Skin epidermis (tissue), 12 donors: ENCODE results near the gene HMGXB4.

Source experiments
- H3K27ac ChIP-seq, 21 experiments: fragments of 200-600 bp; sonication (generic) in 11 of 21; one replicate each; pipeline ENCODE4 v1.5.0; 2020; ENCODE audit warnings: mild to moderate bottlenecking in 3 of 21, inconsistent platforms in 2 of 21, moderate library complexity in 2 of 21
- H3K4me3 ChIP-seq, 7 experiments: fragments of 200-600 bp; sonication (generic) in 2 of 7; one replicate each; pipeline ENCODE4 v1.5.0; 2020; ENCODE audit warnings: inconsistent platforms in 2 of 7, mild to moderate bottlenecking in 2 of 7, moderate library complexity in 1 of 7

The HMGXB4 gene

DNA sequence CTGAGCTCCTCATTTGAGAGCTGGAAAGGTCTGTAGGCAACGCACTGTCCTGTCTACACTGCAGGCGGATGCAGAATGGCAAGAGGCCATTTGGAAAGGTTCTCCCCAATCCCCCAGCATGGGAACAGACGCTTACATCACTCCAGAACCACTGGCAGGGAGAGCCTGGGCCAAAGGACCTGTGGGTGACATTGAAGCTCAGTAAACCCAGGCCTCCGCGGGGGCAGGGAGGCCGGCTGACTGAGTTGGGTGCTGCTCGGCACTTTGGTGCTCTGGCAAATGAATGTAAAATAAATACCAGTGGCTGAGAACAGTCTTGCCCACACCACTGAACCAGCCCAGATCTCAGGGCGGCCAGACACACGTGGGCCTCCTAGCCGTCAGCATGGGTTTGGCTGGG is 64.8 kb downstream of the HMGXB4 start:
- no peak overlapping the region for H3K4me3 ChIP-seq
- H3K27ac ChIP-seq: no peak overlapping the region

DNA sequence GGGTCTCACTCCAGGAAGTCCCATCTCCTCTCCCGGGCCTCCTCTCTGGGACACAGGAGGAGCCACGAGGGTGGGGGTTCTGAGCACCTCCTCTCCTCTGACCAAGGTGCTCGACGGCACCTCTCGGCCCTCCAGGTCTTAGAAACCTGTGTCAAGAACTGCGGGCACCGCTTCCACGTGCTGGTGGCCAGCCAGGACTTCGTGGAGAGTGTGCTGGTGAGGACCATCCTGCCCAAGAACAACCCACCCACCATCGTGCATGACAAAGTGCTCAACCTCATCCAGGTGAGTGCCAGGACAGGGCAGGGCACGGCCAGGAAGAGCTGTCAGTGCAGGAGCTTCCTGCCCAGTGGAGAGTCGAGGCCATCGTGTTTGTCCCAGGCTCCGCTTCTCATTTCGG is 65.6 kb downstream of the HMGXB4 start:
- Histone ChIP-seq H3K4me3 (no peak overlapping the region), H3K27ac (no peak overlapping the region)

DNA sequence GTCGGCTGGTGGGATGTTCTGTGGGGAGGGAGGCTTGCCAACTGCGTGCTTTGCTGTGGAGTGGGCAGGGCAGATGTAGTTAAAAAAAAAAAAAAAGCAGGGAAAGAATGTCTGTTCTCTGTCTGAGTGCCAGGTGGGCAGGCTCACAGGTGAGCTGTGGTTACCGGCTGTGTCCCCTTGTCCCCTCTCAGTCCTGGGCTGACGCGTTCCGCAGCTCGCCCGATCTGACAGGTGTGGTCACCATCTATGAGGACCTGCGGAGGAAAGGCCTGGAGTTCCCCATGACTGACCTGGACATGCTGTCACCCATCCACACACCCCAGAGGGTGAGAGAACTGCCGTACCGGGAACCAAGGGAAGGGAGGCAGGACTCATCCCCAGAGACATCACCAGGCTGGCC is 66.0 kb downstream of the HMGXB4 start:
- H3K4me3 ChIP-seq: no peak overlapping the region
- H3K27ac ChIP-seq: no peak overlapping the region

GRCh38 chr22:35324067-35324466 is 66.8 kb downstream of the HMGXB4 start:
- H3K4me3 ChIP-seq: no peak overlapping the region
- H3K27ac ChIP-seq: no peak overlapping the region

DNA sequence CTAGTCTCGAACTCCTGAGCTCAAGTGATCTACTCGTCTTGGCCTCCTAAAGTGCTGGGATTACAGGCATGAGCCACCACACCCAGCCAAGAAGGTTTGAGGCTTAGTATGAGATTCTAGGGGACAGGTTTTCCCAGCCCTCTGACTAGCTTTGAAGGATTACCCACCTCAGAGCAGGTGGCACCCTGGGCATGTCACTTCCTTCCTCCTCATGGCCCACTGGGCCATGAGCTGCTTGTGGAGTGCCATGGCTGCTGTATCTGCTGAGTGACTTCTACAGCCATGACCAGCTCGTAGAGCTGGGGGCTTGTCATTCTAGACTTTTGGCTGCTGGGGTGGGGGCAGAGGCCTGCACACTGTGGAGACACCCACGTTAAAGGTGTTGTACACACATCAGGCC is 67.5 kb downstream of the HMGXB4 start:
- H3K27ac ChIP-seq: no peak overlapping the region
- no peak overlapping the region for H3K4me3 ChIP-seq

DNA sequence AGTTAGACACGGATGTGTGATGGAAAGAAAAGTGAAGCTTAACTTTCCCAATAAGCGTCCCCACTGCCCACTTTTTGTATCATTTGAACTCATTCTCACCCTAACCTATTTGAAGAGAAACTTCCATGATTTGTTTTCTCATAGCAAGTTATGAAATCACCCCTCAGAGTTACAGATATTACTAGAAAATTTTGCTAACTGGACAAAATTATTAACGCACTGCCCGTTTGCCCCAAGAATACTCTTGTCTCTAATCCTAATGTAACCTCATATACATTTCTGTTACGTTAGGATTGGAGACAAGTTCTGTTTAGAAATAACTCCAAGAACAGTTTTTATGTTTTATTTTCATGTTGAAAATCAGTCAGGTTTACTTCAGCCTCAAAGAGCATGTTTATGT is 67.9 kb downstream of the HMGXB4 start:
- Histone ChIP-seq H3K27ac (no peak overlapping the region), H3K4me3 (no peak overlapping the region)

GRCh38 chr22:35326854-35327562 is 69.7 kb downstream of the HMGXB4 start:
- Histone ChIP-seq H3K4me3 (no peak overlapping the region), H3K27ac (peak overlapping the region in 1 of 21 experiments; percentile 25)

- no peak overlapping the region for H3K4me3 ChIP-seq
- H3K27ac ChIP-seq: peak overlapping the region in 2 of 21 experiments; percentile 16 to 26
Observed at GRCh38 chr22:35327690-35328471, 70.6 kb downstream of the HMGXB4 start.

- Histone ChIP-seq H3K27ac (peak overlapping the region in 5 of 21 experiments; percentile 8 to 68 (median 17)), H3K4me3 (no peak overlapping the region)
Observed at GRCh38 chr22:35328472-35328885, 71.2 kb downstream of the HMGXB4 start.

GRCh38 chr22:35329114-35329847 is 72.0 kb downstream of the HMGXB4 start:
- H3K4me3 ChIP-seq: no peak overlapping the region
- peak overlapping the region in 8 of 21 experiments; percentile 17 to 81 (median 55) for H3K27ac ChIP-seq

DNA sequence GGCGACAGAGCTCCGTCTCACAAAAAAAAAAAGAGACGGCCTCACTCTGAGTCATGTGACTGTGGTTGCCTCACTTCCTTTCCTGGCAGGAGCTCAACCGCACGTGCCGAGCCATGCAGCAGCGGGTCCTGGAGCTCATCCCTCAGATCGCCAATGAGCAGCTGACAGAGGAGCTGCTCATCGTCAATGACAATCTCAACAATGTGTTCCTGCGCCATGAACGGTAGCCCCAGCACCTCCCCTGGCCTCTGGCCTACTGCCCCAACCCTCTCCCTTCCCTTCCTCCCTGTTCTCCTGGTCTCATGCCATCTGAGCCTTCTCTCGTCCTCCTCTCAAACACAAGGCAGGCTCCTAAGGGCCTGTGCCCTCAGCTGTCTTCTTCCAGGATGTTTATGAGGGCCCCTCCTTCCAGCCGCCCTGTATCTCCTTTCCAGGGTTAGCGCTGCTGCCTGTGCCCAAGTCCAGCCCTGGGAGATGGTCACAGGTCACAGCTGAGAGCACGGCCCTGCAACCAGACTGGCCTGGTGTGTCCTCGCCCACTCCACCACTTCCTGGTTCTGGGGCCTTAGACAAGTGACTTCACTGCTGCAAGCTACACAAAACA is 73.1 kb downstream of the HMGXB4 start:
- Histone ChIP-seq H3K4me3 (no peak overlapping the region), H3K27ac (peak overlapping the region in 20 of 21 experiments; percentile 12 to 81 (median 66))

DNA sequence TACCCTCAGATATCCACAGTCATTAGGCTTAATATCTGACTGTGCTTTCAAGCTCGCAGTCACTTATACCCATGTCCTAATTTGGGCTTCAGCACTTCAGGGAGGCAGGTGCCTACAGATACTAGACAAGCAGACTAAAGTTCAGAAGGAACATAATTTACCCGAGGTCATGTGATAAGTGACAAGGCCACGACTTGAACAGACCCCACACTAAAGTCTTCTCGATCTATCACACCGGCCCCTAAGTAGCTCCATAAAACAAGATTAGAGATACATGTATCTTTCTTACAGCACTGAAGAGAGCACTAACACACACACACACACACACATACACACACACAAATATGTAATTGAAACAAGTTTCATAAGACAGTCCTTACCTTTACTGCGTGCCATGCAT is 75.0 kb downstream of the HMGXB4 start:
- no peak overlapping the region for H3K27ac ChIP-seq
- no peak overlapping the region for H3K4me3 ChIP-seq

GRCh38 chr22:35333220-35333619 is 75.9 kb downstream of the HMGXB4 start:
- Histone ChIP-seq H3K27ac (peak overlapping the region in 3 of 21 experiments; percentile 0 to 44 (median 34)), H3K4me3 (no peak overlapping the region)

- Histone ChIP-seq H3K27ac (peak overlapping the region in 7 of 21 experiments; percentile 0 to 68 (median 27)), H3K4me3 (no peak overlapping the region)
Observed at GRCh38 chr22:35334004-35334403, 76.7 kb downstream of the HMGXB4 start.

DNA sequence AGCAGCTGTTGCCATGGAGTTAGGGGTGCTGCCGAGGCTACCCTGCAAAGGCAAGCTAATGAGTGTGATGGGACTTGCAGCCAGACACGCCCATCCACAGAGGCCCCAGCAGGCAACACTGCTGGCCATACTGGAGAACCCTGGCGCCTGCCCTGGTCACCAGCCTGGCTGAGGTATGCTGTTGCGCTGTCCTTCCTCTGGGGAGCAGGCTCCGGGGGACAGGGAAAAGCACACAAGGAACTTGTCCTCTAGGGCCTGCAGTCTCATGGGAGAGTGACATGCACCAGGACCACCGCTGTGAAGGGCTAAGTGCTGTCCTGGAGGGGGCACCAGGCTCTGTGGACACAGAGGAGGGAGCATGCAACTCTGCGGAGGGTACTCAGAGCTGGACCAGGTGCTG is 78.2 kb downstream of the HMGXB4 start:
- H3K27ac ChIP-seq: peak overlapping the region in 2 of 21 experiments; percentile 15 to 17
- no peak overlapping the region for H3K4me3 ChIP-seq

DNA sequence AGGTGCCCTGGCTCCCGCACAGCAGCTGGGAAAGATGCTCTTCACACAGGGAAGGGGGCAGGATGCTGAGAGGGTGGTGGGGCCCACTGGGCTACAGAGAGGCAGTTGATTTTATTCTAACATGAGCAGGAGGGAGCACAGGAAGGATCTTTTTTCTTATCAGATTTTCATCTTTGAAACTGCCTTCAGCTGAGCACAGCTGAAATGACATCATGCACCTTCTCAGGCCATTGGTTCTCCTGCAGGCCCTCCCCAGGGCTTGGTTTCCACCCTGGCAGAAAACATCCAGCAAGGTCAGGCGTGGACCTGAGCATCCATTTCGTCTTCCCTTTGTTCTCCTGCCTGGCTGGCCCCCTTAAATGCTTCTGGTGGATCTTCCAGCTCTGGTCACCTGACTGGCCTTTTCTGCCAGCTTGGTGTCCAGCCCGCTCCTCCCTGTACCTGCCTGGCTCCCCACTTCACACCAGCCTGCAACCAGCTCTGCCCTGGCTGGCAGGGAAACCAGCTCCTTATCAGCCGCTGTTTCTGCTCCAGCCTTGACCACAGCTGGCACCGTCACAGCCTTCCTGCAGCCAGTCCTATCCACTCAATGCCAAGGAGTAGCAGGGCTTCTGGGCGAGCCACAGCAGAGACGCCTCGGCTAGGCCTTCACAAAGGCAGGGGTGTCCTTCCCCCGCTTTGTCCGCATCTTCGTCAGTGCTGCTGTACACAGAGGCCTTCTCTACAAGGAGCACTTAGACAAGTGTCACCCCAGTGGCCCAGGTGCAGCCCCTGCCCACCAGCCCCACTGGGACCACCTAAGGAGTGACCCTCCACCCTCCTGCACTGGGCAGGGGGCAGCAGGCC is 78.9 kb downstream of the HMGXB4 start:
- no peak overlapping the region for H3K4me3 ChIP-seq
- peak overlapping the region in 2 of 21 experiments; percentile 12 to 46 for H3K27ac ChIP-seq

DNA sequence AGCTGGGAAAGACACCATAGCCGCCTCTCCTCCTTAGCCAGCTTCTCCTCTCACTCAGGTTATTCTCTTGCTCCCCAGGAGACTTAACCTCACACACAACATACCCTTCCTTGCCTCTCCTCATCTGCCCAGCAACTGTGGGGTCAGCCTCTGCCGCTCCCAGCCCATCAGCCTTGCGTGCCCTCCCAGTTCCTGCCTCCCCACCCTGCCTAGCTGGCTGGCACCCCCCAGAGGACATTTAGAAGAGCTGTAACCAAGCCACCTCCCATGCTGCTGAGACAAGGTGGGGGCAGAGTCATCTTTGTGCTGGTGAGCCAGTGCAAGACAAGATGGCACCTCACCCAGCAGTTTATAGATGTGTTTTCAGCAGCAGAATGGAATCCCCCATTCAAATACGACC is 80.6 kb downstream of the HMGXB4 start:
- no peak overlapping the region for H3K4me3 ChIP-seq

DNA sequence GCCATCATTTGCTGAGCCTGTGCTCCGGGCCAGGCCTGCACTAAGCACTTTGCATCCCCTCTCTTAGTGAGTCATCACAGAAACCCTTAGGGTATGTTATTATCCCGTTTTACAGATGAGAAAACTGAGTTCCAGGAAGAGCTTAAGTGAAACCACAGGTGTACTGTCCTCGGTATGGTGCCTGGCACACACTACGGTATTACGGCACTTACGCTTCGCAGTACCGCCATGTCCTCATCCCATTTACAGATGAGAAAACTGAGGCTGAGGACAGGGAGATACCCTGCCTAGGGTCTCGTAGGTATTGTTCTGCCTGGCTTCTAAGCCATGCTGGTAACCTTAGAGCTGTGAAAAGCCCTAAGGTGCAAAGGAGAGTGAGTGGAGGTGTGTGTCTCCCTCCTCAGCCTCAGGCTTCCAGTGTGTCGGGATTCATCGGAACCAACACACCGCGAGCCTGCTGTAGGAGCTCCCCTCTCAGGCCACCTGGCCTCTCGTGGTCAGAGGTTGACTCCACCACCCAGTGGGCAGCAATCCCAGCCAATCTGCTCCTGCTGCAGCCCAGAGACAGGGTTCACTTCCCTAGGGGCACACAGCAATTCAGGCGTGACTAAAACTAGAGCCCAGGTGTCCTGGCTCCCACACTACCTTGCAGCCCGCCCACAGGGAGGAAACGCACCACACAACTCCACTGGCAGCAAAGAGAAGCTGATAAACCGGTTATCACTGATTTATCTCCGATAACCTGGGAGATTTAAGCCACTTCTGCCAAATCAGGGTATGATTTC is 84.0 kb downstream of the HMGXB4 start:
- H3K27ac ChIP-seq: peak overlapping the region in 2 of 21 experiments; percentile 17 to 25
- no peak overlapping the region for H3K4me3 ChIP-seq

More for the DNA sequence above, 80.6 kb downstream of the HMGXB4 start:
- H3K27ac ChIP-seq: no peak overlapping the region
